PFSK-1 (cell line): ENCODE data around the gene CASZ1.

Source experiments
- FOXP2 ChIP-seq: optimal IDR thresholded peaks from 2 replicates; pipeline ENCODE3; 2011; ENCODE audit warnings: borderline replicate concordance, control low read depth, inconsistent platforms; ENCODE audit not compliant: insufficient read depth; ENCODE audit errors: extremely low read length, extremely low read depth
- POLR2AphosphoS5 ChIP-seq: IDR thresholded peaks from 2 replicates; pipeline ENCODE4 v1.6.1; 2012; ENCODE audit warnings: low read depth, mild to moderate bottlenecking, control low read depth, low read length, moderate library complexity
- REST ChIP-seq, 2 experiments: IDR thresholded peaks; 2 replicates each; pipeline versions ENCODE4 v1.6.1 to v1.8.0; 2011 to 2012; ENCODE audit warnings: low read depth in 2 of 2, low read length in 2 of 2, control low read depth in 1 of 2, inconsistent platforms in 1 of 2, mild to moderate bottlenecking in 1 of 2, moderate library complexity in 1 of 2; ENCODE audit not compliant: insufficient read depth in 1 of 2
- SIN3A ChIP-seq: IDR thresholded peaks from 2 replicates; pipeline ENCODE4 v1.6.1; 2012; ENCODE audit warnings: mild to moderate bottlenecking, low read length, moderate library complexity, borderline replicate concordance; ENCODE audit not compliant: insufficient read depth
- TAF1 ChIP-seq: IDR thresholded peaks from 2 replicates; pipeline ENCODE4 v1.6.1; 2012; ENCODE audit warnings: low read length, control low read depth, borderline replicate concordance; ENCODE audit not compliant: insufficient read depth

Gene CASZ1

GRCh38 chr1:10803971-10804820 lies 7.8 kb upstream of the CASZ1 start:
- no peak for TF ChIP-seq POLR2AphosphoS5
- no peak for TF ChIP-seq FOXP2
- TF ChIP-seq TAF1 = no peak
- TF ChIP-seq SIN3A = no peak
- no peak for TF ChIP-seq REST (IDR thresholded peaks at IDR 0.05; ENCODE audit: insufficient read depth in 1 of 2, low read depth in 2 of 2, low read length in 2 of 2)

- TF ChIP-seq POLR2AphosphoS5 = no peak
- TF ChIP-seq REST (IDR thresholded peaks at IDR 0.05; ENCODE audit: insufficient read depth in 1 of 2, low read depth in 2 of 2, low read length in 2 of 2) = no peak
- TF ChIP-seq FOXP2 = no peak
- TF ChIP-seq SIN3A = no peak
- no peak for TF ChIP-seq TAF1
These were observed 6.7 kb upstream of the CASZ1 start for GRCh38 chr1:10802944-10803715.

- TF ChIP-seq SIN3A (no peak), REST (IDR thresholded peaks at IDR 0.05; ENCODE audit: insufficient read depth in 1 of 2, low read depth in 2 of 2, low read length in 2 of 2) (no peak), TAF1 (no peak), FOXP2 (no peak), POLR2AphosphoS5 (no peak)
These were observed 4.3 kb upstream of the CASZ1 start for GRCh38 chr1:10800778-10801177.

GRCh38 chr1:10799726-10800125 lies 3.3 kb upstream of the CASZ1 start:
- TF ChIP-seq REST (IDR thresholded peaks at IDR 0.05; ENCODE audit: insufficient read depth in 1 of 2, low read depth in 2 of 2, low read length in 2 of 2) (no peak), TAF1 (no peak), POLR2AphosphoS5 (no peak), SIN3A (no peak), FOXP2 (no peak)
